Activated T-cell treated with anti-CD3 and anti-CD28 coated beads, Interleukin-2, amount 50 U/mL, for 4 hours (primary cell): ENCODE results near the gene IFI35. TPM values are rescaled to one million over a fixed set of nuclear protein-coding genes. Genes with fewer than 3 reads are reported as not detected.
"Not testable (repeated sequence)": the region's sequence is repeated elsewhere in the genome, so short reads cannot be mapped to it uniquely, and the experiment has no call there.

Source experiments
- ATAC-seq, 2 donors: fragments of 200-7000 bp; cut with Tn5 transposase; one replicate each; pipeline ENCODE4 v1.10.0; 2021
- DNase-seq: peaks from one replicate; pipeline ENCODE4 v3.0.0-alpha.2; 2020
- H3K27me3 Mint-ChIP-seq: one replicate; pipeline ENCODE4 v1.8.0; 2021; ENCODE audit warnings: low read depth, mixed read lengths
- H3K36me3 Mint-ChIP-seq: one replicate; pipeline ENCODE4 v1.8.0; 2022; ENCODE audit warnings: mixed read lengths; ENCODE audit not compliant: insufficient read depth
- H3K4me1 Mint-ChIP-seq: one replicate; pipeline ENCODE4 v1.8.0; 2021; ENCODE audit warnings: low read depth, mixed read lengths
- H3K4me3 Mint-ChIP-seq: one replicate; pipeline ENCODE4 v1.8.0; 2021; ENCODE audit warnings: mild to moderate bottlenecking, moderate library complexity, mixed read lengths
- H3K9me3 Mint-ChIP-seq: one replicate; pipeline ENCODE4 v1.8.0; 2021; ENCODE audit warnings: mixed read lengths
- total RNA-seq, 3 donors: library from RNA; stranded (reverse); gene quantifications; one replicate each; pipeline ENCODE4 v1.2.1, GENCODE V29; 2021

The IFI35 gene
- total RNA-seq = 10 to 100 TPM; 26.4 to 46.6 (median 34.1) TPM

DNA sequence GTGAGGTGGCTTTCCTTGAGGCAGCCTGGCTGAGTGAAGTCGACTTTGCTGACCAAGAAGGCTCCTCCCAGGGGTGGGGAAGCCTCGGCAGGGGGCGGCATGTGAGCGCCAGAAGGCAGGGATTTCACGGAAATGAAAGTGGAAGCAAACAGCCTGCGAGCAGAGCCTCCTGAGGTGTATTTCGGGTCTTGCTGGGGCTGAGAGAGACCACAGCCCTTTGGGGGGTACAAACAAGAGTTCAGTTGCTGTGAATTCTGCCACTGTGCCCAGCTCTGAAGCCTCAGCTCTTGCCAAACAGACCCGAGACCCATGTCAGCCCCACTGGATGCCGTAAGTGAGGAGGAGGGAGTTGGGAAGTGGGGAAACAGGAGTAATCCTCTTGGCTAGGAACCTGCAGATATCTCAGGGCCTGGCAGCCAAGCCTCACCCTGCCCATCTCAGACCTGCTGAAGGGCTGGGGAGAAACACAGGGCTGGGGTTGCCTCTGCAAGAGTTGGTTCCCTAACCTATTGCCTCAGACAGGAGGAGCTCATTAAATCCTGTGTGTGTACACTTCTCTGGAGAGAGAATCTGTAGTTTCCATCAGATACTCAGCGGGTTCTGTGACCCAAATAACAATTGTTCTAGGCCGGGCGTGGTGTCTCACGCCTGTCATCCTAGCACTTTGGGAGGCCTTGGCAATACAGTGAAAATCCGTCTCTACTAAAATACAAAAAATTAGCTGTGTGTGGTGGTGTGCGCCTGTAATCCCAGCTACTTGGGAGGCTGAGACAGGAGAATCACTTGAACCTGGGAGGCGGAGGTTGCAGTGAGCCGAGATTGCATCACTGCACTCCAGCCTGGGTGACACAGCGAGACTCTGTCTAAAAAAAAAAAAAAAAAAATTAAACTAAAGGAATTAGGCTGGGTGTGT lies at the start of gene IFI35:
IFI35 (plus strand) TSS at position 146 of the 913 bp plus-strand sequence; CDS start at position 310, 164 bp downstream.
- no peaks in the 10 kb centered on the region for H3K9me3 Mint-ChIP-seq
- peak; percentile 98 for ATAC-seq
- no peaks in the 10 kb centered on the region for H3K27me3 Mint-ChIP-seq
- H3K4me3 Mint-ChIP-seq = peak within 1 kb of the TSS; percentile 98
- DNase-seq = peak; percentile 80
- peaks cover 19% of the 10 kb centered on the region for H3K36me3 Mint-ChIP-seq
- peaks cover 26% of the 10 kb centered on the region for H3K4me1 Mint-ChIP-seq

- peaks cover 16% of the 10 kb centered on the region for H3K4me1 Mint-ChIP-seq
- peak; percentile 83 for DNase-seq
Measured at GRCh38 chr17:42964161-42964932, 42.2 kb upstream of the IFI35 start, which contains the start of gene AARSD1. Gene AARSD1, minus strand, starts transcription at chr17:42964454. Its CDS starts 14 bp downstream, at chr17:42964440.

DNA sequence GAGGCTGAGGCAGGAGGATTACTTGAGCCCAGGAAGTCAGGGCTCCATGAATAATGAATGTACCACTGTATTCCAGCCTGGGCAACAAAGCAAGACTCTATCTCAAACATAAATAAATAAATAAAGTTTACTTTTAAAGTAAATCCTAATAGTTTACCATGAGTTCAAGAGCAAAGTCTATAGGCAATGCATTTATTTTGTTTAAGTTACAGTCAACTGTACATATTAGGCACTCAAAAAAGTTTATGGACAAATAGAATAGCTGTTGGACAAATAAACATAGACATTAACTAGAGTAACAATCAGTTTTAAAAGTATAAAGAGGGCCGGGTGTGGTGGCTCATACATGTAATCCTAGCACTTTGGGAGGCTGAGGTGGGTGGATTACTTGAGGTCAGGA lies 38.7 kb upstream of the IFI35 start:
- peaks cover 10% of the 10 kb centered on the region for H3K4me1 Mint-ChIP-seq
- ATAC-seq (no peak), DNase-seq (no peak)
- no peaks in the 10 kb centered on the region for H3K9me3 Mint-ChIP-seq
- H3K36me3 Mint-ChIP-seq = peaks cover 6% of the 10 kb centered on the region
- no peak overlapping the region for H3K4me3 Mint-ChIP-seq
- no peaks in the 10 kb centered on the region for H3K27me3 Mint-ChIP-seq

More at GRCh38 chr17:42964161-42964932, 42.2 kb upstream of the IFI35 start, which contains the start of gene AARSD1:
- H3K9me3 Mint-ChIP-seq = no peaks in the 10 kb centered on the region
- ATAC-seq = peak; percentile 99
- H3K4me3 Mint-ChIP-seq = peak within 1 kb of the TSS; percentile 94
- H3K36me3 Mint-ChIP-seq = peaks cover 21% of the 10 kb centered on the region
- H3K27me3 Mint-ChIP-seq = no peaks in the 10 kb centered on the region

- no peaks in the 10 kb centered on the region for H3K27me3 Mint-ChIP-seq
- H3K4me1 Mint-ChIP-seq = peaks cover 6% of the 10 kb centered on the region
- no peak overlapping the region for H3K4me3 Mint-ChIP-seq
- ATAC-seq (no peak), DNase-seq (no peak)
- H3K36me3 Mint-ChIP-seq = peaks cover 1% of the 10 kb centered on the region
- no peaks in the 10 kb centered on the region for H3K9me3 Mint-ChIP-seq
Measured at GRCh38 chr17:42969001-42969581, 37.5 kb upstream of the IFI35 start.

DNA sequence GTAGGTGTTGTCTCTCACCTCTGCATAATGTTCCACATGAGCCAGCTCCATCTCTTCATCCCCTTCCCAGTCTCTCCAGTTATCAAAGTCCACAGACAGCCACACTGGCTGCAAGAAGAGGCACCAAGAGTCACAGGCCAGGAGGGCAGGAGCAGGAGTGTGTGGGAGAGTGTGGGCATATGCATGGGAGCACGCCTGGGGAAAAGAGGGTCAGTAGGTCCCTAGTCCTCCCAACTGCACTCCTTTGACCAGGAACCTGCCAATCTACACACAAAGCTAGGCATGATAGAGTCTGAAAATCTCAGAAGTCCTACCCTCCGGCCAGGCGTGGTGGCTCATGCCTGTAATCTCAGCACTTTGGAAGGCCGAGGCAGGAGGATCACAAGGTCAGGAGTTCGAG lies 35.0 kb upstream of the IFI35 start:
- no peak overlapping the region for H3K4me3 Mint-ChIP-seq
- DNase-seq (no peak), ATAC-seq (no peak)
- H3K36me3 Mint-ChIP-seq = no peaks in the 10 kb centered on the region
- no peaks in the 10 kb centered on the region for H3K27me3 Mint-ChIP-seq
- H3K4me1 Mint-ChIP-seq = no peaks in the 10 kb centered on the region
- H3K9me3 Mint-ChIP-seq = no peaks in the 10 kb centered on the region

GRCh38 chr17:42973323-42973722 lies 33.3 kb upstream of the IFI35 start:
- H3K27me3 Mint-ChIP-seq, H3K9me3 Mint-ChIP-seq, DNase-seq, H3K4me1 Mint-ChIP-seq, H3K36me3 Mint-ChIP-seq, ATAC-seq, H3K4me3 Mint-ChIP-seq: not testable (repeated sequence)

GRCh38 chr17:42975265-42975664 lies 31.3 kb upstream of the IFI35 start:
- no peaks in the 10 kb centered on the region for H3K27me3 Mint-ChIP-seq
- ATAC-seq = no peak
- H3K36me3 Mint-ChIP-seq = no peaks in the 10 kb centered on the region
- peaks cover 9% of the 10 kb centered on the region for H3K4me1 Mint-ChIP-seq
- H3K9me3 Mint-ChIP-seq = no peaks in the 10 kb centered on the region
- no peak overlapping the region for H3K4me3 Mint-ChIP-seq
- no peak for DNase-seq

DNA sequence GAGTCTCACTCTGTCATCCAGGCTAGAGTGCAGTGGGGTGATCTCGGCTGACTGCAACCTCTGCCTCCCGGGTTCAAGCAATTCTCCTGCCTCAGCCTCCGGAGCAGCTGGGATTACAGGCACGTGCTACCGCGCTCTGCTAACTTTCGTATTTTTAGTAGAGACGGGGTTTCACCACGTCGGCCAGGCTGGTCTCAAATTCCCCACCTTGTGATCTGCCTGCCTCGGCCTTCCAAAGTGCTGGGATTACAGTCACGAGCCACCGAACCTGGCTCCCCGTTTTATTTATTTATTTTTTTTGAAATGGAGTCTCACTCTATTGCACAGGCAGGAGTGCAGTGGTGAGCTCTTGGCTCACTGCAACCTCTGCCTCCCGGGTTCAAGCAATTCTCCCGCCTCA lies 30.9 kb upstream of the IFI35 start:
- not testable (repeated sequence) for DNase-seq, H3K4me3 Mint-ChIP-seq, H3K9me3 Mint-ChIP-seq, ATAC-seq, H3K36me3 Mint-ChIP-seq, H3K27me3 Mint-ChIP-seq
- H3K4me1 Mint-ChIP-seq = peaks cover 11% of the 10 kb centered on the region

DNA sequence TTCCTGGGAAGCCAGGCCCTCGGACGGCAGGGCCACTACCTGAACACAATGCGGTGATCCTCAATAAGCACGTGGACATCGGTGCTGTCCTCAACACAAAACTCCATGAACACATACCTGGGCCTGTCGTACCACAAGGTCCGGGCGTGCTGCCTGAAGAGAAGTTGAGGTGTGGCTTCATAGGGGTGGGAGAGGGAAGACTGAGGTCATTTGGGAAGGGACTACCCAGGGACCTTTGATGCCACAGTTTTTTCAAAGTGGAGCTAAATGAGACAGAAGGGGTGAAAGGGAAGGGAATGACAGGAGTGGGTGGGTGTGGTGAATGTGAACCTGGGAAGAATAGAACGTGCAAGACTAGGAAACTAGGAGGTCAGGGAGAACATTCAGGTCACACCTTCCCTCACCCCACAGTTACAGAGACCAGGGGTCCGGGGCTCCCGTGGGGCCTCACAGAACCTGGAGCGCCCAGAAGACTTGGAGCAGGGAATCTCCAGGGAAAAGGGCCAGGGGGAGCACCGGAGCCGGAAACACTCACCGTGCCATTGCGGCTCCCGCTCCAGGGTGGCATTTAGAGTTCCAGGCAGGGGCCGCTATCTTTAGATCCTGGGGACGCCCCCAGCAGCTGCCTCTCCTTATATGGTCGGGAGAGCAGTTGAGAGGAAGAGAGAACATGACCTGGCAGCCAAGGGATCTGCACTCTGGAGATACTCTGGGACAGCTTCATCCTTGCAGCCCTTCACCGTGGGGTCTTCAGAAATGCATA lies 26.9 kb upstream of the IFI35 start, which contains the start of gene PTGES3L:
PTGES3L (minus strand) TSS at position 570 of the 763 bp plus-strand sequence; CDS start at position 543, 27 bp downstream.
- peak; percentile 47 to 63 for ATAC-seq
- H3K9me3 Mint-ChIP-seq = no peaks in the 10 kb centered on the region
- no peaks in the 10 kb centered on the region for H3K27me3 Mint-ChIP-seq
- H3K4me3 Mint-ChIP-seq = peak within 1 kb of the TSS; percentile 100
- DNase-seq = no peak
- H3K36me3 Mint-ChIP-seq = peaks cover 2% of the 10 kb centered on the region
- H3K4me1 Mint-ChIP-seq = peaks cover 31% of the 10 kb centered on the region

- H3K4me1 Mint-ChIP-seq = peaks cover 34% of the 10 kb centered on the region
- peak; percentile 91 for DNase-seq
- no peaks in the 10 kb centered on the region for H3K9me3 Mint-ChIP-seq
- peaks cover 5% of the 10 kb centered on the region for H3K36me3 Mint-ChIP-seq
- ATAC-seq = peak; percentile 87 to 89
- peak within 1 kb of the TSS; percentile 100 for H3K4me3 Mint-ChIP-seq
- H3K27me3 Mint-ChIP-seq = no peaks in the 10 kb centered on the region
Measured at GRCh38 chr17:42980274-42980765, 26.3 kb upstream of the IFI35 start, which contains the start of gene RUNDC1. Gene RUNDC1, plus strand, starts transcription at chr17:42980565. Its CDS starts 12 bp downstream, at chr17:42980577.

DNA sequence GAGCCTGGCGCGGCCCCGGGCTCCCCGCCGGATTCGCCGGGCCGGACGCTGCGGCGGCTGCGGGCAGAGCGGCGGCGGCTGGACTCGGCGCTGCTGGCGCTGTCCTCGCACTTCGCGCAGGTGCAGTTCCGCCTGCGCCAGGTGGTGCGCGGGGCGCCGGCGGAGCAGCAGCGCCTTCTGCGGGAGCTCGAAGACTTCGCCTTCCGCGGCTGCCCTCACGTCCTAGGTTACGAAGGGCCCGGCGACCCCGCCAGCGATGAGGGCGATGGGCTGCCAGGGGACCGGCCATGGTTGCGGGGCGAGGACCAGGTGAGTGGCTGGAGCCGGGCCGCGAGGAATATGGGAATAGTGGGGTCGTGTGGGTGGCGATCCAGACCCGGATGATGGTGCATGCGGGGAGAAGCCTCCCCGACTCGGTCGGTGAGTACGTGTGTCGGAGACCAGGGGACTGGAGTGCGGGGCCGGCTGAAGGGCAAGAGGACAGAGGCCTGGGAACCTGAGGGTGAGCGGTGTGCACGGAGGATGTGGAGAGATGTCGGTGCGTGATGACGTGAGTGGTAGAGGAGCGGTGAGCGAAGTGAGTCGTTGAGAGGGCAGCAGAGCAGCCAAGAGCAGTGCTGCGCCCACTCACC lies 25.7 kb upstream of the IFI35 start:
- peaks cover 37% of the 10 kb centered on the region for H3K4me1 Mint-ChIP-seq
- peak; percentile 86 for ATAC-seq
- H3K36me3 Mint-ChIP-seq = peaks cover 9% of the 10 kb centered on the region
- H3K4me3 Mint-ChIP-seq = peak overlapping the region; percentile 100
- no peaks in the 10 kb centered on the region for H3K27me3 Mint-ChIP-seq
- H3K9me3 Mint-ChIP-seq = no peaks in the 10 kb centered on the region
- DNase-seq = peak; percentile 47

DNA sequence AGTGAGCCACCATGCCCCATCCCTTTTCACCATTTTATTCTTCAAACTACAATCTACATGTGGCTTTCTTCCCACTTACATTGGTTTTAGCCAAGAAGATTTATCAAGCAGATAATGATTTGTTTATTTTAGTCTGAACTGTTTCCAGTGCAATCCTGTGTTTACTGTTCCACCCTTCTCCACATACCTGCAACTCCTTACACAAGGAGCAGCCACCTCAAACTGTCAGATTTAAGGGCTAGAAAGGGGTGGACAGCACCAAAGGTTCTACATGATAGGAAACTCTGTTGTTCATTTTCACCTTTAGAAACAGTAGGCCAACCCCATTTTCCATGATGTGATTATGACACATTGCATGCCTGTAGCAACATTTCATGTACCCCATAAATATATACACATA lies 24.3 kb upstream of the IFI35 start:
- no peak for ATAC-seq
- H3K27me3 Mint-ChIP-seq = no peaks in the 10 kb centered on the region
- H3K4me1 Mint-ChIP-seq = peaks cover 38% of the 10 kb centered on the region
- DNase-seq = no peak
- H3K4me3 Mint-ChIP-seq = peak overlapping the region; percentile 100
- H3K36me3 Mint-ChIP-seq = peaks cover 9% of the 10 kb centered on the region
- H3K9me3 Mint-ChIP-seq = no peaks in the 10 kb centered on the region

DNA sequence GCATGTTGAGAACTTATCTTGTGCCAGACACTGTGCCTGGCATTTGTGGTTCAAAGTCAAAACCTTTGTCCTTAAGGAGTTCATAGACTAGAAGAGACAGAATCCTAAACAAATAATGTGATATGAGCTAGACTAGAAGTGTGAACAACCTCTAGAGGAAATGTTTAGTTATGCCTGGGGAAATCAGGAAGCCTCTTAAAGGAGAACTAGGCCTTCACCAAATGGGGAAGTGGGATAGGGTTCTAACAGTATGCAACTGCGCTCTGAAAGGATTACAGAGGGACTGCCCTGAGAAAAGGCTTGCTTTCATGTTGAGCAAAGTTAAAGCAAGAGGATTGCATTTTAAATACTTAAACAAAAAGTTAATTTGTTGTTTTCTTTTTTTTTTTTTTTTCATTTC lies 21.4 kb upstream of the IFI35 start:
- no peaks in the 10 kb centered on the region for H3K9me3 Mint-ChIP-seq
- peaks cover 32% of the 10 kb centered on the region for H3K4me1 Mint-ChIP-seq
- DNase-seq (no peak), ATAC-seq (no peak)
- no peaks in the 10 kb centered on the region for H3K27me3 Mint-ChIP-seq
- peaks cover 29% of the 10 kb centered on the region for H3K36me3 Mint-ChIP-seq
- H3K4me3 Mint-ChIP-seq = peak overlapping the region; percentile 6
